RWPE2 (cell line): ENCODE measurements around the gene TUBA3C.
"Not testable (repeated sequence)": the region's sequence is repeated elsewhere in the genome, so short reads cannot be mapped to it uniquely, and the experiment has no call there.

Experiments used
- ATAC-seq: fragments of 200-7000 bp; cut with Tn5 transposase; 3 replicates; pipeline ENCODE4 v1.9.1; 2021; ENCODE audit warnings: low read depth
- DNase-seq: peaks from one replicate; pipeline ENCODE4 v3.0.0-alpha.2; 2020; ENCODE audit warnings: low spot score
- H3K27ac ChIP-seq: fragments of 450-650 bp; 2 replicates; pipeline ENCODE4 v1.5.1; 2017; ENCODE audit warnings: mild to moderate bottlenecking; ENCODE audit not compliant: poor library complexity, severe bottlenecking
- H3K27me3 ChIP-seq: fragments of 250-450 bp; sonication (Bioruptor Pico); 2 replicates; pipeline ENCODE4 v1.5.1; 2021; ENCODE audit warnings: mild to moderate bottlenecking, moderate library complexity; ENCODE audit not compliant: insufficient read depth, poor library complexity, severe bottlenecking
- H3K36me3 ChIP-seq: fragments of 250-450 bp; sonication (Bioruptor Pico); 2 replicates; pipeline ENCODE4 v1.5.1; 2020; ENCODE audit warnings: low read depth, mild to moderate bottlenecking, moderate library complexity
- H3K4me1 ChIP-seq: fragments of 250-450 bp; sonication (Bioruptor Pico); 2 replicates; pipeline ENCODE4 v1.5.1; 2021; ENCODE audit warnings: mild to moderate bottlenecking, moderate library complexity; ENCODE audit not compliant: insufficient read depth, poor library complexity, severe bottlenecking
- H3K4me3 ChIP-seq: fragments of 250-450 bp; sonication (Bioruptor Pico); 2 replicates; pipeline ENCODE4 v1.5.1; 2021; ENCODE audit warnings: mild to moderate bottlenecking, moderate library complexity; ENCODE audit not compliant: severe bottlenecking
- H3K9me3 ChIP-seq: fragments of 250-450 bp; sonication (Bioruptor Pico); 2 replicates; pipeline ENCODE4 v1.5.1; 2021; ENCODE audit warnings: mild to moderate bottlenecking, moderate library complexity; ENCODE audit not compliant: severe bottlenecking
- TF ChIP-seq, protein P1 (sequence below): fragments of 450-650 bp; IDR thresholded peaks from one replicate; pipeline ENCODE4 v1.5.1; 2017; ENCODE audit warnings: mild to moderate bottlenecking, moderate library complexity; ENCODE audit not compliant: poor library complexity, severe bottlenecking

The TUBA3C gene

DNA sequence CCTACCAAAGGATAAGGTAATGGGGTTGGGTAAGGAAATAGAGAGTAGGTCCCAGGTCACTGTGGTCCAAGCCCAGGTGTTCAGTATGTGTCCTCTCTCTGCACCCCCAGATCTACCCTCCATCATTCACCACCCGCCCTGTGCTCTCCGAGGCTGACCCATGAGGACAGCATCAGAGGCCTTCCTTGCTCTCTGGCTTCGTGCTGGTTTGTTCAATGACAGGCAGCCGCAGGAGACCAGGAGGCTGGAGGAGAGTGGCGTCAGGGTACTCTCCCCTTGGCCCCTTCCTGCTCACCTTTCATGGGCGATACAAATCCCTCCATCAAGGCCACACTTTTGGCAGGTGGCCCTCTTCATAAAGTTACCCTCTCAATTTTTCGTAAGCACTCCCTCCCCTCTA lies 1.7 kb downstream of the TUBA3C start:
- DNase-seq (no peak), ATAC-seq (no peak)
- TF ChIP-seq, protein P1, sequence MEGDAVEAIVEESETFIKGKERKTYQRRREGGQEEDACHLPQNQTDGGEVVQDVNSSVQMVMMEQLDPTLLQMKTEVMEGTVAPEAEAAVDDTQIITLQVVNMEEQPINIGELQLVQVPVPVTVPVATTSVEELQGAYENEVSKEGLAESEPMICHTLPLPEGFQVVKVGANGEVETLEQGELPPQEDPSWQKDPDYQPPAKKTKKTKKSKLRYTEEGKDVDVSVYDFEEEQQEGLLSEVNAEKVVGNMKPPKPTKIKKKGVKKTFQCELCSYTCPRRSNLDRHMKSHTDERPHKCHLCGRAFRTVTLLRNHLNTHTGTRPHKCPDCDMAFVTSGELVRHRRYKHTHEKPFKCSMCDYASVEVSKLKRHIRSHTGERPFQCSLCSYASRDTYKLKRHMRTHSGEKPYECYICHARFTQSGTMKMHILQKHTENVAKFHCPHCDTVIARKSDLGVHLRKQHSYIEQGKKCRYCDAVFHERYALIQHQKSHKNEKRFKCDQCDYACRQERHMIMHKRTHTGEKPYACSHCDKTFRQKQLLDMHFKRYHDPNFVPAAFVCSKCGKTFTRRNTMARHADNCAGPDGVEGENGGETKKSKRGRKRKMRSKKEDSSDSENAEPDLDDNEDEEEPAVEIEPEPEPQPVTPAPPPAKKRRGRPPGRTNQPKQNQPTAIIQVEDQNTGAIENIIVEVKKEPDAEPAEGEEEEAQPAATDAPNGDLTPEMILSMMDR, result no peak
- Histone ChIP-seq H3K9me3 (no peaks in the 10 kb centered on the region), H3K27ac (no peak overlapping the region), H3K4me3 (no peak overlapping the region), H3K36me3 (no peaks in the 10 kb centered on the region), H3K4me1 (no peaks in the 10 kb centered on the region), H3K27me3 (no peaks in the 10 kb centered on the region)

DNA sequence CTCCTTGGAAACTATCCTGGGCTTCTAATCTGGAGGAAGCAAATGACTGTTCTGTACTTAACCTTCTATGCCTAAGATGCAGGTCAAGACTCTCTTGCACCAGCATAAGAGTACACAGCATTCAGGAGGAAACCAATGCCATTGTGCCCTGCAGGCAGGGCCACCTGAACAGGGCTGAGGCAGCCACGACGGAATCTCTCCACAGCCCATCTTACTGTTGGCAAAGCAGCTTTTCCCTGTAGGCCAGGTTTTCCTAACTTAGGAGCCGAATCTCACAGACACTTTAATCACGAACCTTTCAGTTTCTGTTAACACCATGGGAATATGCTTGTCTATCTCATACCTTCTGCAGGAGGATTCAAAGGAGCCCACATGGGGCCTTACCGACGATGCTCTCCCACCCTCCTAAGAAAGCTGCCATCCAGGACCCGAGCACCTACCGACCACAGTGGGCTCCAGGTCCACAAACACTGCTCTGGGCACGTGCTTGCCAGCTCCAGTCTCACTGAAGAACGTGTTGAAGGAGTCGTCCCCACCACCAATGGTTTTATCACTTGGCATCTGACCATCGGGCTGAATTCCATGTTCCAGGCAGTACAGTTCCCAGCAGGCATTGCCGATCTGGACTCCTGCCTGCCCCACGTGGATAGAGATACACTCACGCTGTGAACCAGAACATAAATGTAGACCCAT lies 2.6 kb downstream of the TUBA3C start:
- H3K36me3 ChIP-seq, result no peaks in the 10 kb centered on the region
- no peaks in the 10 kb centered on the region for H3K27me3 ChIP-seq
- TF ChIP-seq, protein P1, result no peak
- no peaks in the 10 kb centered on the region for H3K4me1 ChIP-seq
- DNase-seq, result no peak
- H3K27ac ChIP-seq, result no peak overlapping the region
- ATAC-seq, result no peak
- H3K9me3 ChIP-seq, result no peaks in the 10 kb centered on the region
- no peak overlapping the region for H3K4me3 ChIP-seq

DNA sequence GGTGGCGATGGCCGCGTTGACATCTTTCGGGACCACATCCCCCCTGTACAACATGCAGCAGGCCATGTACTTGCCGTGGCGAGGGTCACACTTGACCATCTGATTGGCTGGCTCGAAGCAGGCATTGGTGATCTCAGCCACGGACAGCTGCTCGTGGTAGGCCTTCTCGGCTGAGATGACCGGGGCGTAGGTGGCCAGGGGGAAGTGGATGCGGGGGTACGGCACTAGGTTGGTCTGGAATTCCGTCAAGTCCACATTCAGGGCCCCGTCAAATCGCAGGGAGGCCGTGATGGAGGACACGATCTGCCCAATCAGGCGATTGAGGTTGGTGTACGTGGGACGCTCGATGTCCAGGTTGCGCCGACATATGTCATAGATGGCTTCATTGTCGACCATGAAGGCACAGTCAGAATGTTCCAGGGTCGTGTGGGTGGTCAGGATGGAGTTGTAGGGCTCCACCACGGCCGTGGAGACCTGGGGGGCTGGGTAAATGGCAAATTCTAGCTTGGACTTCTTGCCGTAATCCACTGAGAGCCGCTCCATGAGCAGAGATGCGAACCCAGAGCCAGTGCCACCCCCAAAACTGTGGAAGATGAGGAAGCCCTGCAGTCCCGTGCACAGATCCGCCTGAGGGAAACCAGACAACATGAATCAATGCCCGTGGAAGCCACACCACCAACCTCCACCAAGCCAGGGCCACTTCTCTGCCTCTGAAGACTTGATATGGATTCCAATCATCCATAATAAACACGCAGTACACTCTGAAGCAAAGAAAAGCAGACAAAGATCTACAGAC lies 4.4 kb downstream of the TUBA3C start:
- not testable (repeated sequence) for H3K27me3 ChIP-seq, H3K27ac ChIP-seq, DNase-seq, H3K4me1 ChIP-seq, H3K36me3 ChIP-seq, ATAC-seq, H3K9me3 ChIP-seq, H3K4me3 ChIP-seq

DNA sequence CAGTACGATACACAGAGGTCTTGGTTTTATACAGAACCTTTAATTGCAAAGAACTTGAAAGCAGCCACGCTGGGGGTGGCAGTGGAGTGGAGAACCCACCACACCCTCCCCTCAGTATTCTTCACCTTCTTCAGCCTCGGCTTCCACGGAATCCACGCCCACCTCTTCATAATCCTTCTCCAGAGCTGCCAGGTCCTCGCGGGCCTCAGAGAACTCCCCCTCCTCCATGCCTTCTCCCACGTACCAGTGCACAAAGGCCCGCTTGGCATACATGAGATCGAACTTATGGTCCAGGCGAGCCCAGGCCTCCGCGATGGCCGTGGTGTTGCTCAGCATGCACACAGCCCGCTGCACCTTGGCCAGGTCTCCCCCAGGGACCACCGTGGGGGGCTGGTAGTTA lies 7.9 kb downstream of the TUBA3C start:
- ATAC-seq, result no peak
- TF ChIP-seq, protein P1, result no peak
- H3K36me3 ChIP-seq, result no peaks in the 10 kb centered on the region
- H3K4me3 ChIP-seq, result no peak overlapping the region
- no peaks in the 10 kb centered on the region for H3K27me3 ChIP-seq
- no peak for DNase-seq
- no peak overlapping the region for H3K27ac ChIP-seq
- H3K4me1 ChIP-seq, result no peaks in the 10 kb centered on the region
- H3K9me3 ChIP-seq, result no peaks in the 10 kb centered on the region

DNA sequence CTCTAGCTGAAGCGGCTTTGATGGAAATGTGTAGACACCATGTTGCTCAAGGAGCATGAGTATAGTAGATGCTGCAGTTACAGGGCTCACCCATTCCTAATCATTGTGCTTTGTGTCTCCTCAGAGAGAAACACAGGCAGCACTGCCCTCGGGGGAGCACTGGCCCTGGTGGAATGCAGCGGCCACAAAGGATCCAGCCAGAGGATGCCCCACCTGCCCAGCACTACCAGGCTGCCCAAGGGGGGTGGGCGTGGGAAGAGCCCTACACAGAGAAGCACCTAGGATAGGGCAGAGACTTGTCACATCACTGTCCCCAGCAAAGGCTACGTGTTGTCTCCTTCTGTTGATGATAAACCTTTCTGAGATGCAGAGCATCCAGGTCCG lies 9.0 kb downstream of the TUBA3C start:
- TF ChIP-seq, protein P1, result no peak

More for the DNA sequence above, 9.0 kb downstream of the TUBA3C start:
- no peaks in the 10 kb centered on the region for H3K9me3 ChIP-seq
- no peaks in the 10 kb centered on the region for H3K27me3 ChIP-seq
- H3K36me3 ChIP-seq, result no peaks in the 10 kb centered on the region
- no peak overlapping the region for H3K4me3 ChIP-seq
- ATAC-seq, result no peak
- DNase-seq, result no peak
- no peak overlapping the region for H3K27ac ChIP-seq
- H3K4me1 ChIP-seq, result no peaks in the 10 kb centered on the region
